ENCODE results near the gene RSPO1. TPM values are rescaled to one million over a fixed set of nuclear protein-coding genes. Genes with fewer than 3 reads are reported as not detected.

Gene RSPO1
- total and polyA plus RNA-seq, 4 donors, result 0.06 to 0.14 (median 0.08) TPM; not detected in 1

DNA sequence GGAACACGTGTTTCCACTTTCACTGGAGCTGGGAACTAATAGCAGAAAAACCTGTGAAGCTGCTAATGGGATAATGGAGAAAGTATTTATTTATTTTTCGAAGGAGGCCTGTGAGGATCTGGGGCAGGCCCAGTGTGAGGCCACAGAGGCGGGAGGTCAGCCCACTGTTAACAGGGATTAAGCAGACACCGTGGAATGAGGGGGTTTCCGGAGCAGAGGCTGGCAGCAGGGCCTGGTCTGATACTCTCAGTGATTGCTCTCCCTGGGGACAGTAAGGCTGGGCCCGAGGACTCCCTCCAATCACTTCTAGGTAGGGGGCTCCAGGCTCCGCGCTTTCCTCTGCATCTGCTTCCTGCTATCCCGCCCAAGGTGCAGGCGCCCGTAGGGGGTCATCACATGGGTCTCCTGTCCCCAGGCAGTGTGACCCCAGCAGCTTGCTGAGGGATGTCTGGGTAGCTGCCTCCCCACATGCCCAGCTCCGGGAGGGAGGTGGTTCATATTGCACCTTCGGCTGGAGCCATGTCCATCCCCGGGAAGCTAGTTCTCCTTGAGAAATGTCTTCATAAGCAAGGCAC, 28.8 kb upstream of the RSPO1 start:
- no peak overlapping the region for H3K4me3 ChIP-seq (ENCODE audit: low read depth in 1 of 3, low read length in 3 of 3)
- no peaks in the 10 kb centered on the region for H3K27me3 ChIP-seq (ENCODE audit: control insufficient read depth in 4 of 4, insufficient read depth in 4 of 4, low read length in 3 of 4)
- no peak overlapping the region for H3K9ac ChIP-seq (ENCODE audit: low read depth in 1 of 2, low read length in 2 of 2)
- no peaks in the 10 kb centered on the region for H3K9me3 ChIP-seq (ENCODE audit: control insufficient read depth in 4 of 4, low read length in 3 of 4)
- TF ChIP-seq SP1 (IDR thresholded peaks at IDR 0.05), result no peak
- no peak for TF ChIP-seq JUND (IDR thresholded peaks at IDR 0.05)
- no peak for TF ChIP-seq HNF4A (conservative IDR thresholded peaks at IDR 0.05)
- TF ChIP-seq, protein P1, sequence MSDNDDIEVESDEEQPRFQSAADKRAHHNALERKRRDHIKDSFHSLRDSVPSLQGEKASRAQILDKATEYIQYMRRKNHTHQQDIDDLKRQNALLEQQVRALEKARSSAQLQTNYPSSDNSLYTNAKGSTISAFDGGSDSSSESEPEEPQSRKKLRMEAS (IDR thresholded peaks at IDR 0.05), result no peak
- TF ChIP-seq, protein P2, sequence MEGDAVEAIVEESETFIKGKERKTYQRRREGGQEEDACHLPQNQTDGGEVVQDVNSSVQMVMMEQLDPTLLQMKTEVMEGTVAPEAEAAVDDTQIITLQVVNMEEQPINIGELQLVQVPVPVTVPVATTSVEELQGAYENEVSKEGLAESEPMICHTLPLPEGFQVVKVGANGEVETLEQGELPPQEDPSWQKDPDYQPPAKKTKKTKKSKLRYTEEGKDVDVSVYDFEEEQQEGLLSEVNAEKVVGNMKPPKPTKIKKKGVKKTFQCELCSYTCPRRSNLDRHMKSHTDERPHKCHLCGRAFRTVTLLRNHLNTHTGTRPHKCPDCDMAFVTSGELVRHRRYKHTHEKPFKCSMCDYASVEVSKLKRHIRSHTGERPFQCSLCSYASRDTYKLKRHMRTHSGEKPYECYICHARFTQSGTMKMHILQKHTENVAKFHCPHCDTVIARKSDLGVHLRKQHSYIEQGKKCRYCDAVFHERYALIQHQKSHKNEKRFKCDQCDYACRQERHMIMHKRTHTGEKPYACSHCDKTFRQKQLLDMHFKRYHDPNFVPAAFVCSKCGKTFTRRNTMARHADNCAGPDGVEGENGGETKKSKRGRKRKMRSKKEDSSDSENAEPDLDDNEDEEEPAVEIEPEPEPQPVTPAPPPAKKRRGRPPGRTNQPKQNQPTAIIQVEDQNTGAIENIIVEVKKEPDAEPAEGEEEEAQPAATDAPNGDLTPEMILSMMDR (IDR thresholded peaks at IDR 0.05; ENCODE audit: low read depth, low read length, missing input control), result no peak
- TF ChIP-seq, protein P3, sequence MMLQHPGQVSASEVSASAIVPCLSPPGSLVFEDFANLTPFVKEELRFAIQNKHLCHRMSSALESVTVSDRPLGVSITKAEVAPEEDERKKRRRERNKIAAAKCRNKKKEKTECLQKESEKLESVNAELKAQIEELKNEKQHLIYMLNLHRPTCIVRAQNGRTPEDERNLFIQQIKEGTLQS (IDR thresholded peaks at IDR 0.05), result no peak
- TF ChIP-seq HNF4G (IDR thresholded peaks at IDR 0.05), result no peak
- no peak for TF ChIP-seq NR2F2 (IDR thresholded peaks at IDR 0.05)
- TF ChIP-seq, protein P4, sequence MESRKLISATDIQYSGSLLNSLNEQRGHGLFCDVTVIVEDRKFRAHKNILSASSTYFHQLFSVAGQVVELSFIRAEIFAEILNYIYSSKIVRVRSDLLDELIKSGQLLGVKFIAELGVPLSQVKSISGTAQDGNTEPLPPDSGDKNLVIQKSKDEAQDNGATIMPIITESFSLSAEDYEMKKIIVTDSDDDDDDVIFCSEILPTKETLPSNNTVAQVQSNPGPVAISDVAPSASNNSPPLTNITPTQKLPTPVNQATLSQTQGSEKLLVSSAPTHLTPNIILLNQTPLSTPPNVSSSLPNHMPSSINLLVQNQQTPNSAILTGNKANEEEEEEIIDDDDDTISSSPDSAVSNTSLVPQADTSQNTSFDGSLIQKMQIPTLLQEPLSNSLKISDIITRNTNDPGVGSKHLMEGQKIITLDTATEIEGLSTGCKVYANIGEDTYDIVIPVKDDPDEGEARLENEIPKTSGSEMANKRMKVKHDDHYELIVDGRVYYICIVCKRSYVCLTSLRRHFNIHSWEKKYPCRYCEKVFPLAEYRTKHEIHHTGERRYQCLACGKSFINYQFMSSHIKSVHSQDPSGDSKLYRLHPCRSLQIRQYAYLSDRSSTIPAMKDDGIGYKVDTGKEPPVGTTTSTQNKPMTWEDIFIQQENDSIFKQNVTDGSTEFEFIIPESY (IDR thresholded peaks at IDR 0.05), result no peak
- TF ChIP-seq RXRA (IDR thresholded peaks at IDR 0.05), result no peak
- no peak for TF ChIP-seq GABPA (IDR thresholded peaks at IDR 0.05 in 1 of 2, conservative IDR thresholded peaks at IDR 0.05 in 1 of 2)
- no peak for TF ChIP-seq EGR1 (IDR thresholded peaks at IDR 0.05; ENCODE audit: low read depth in 2 of 2)
- TF ChIP-seq TAF1 (conservative IDR thresholded peaks at IDR 0.05), result no peak
- no peak for TF ChIP-seq YY1 (IDR thresholded peaks at IDR 0.05)
- TF ChIP-seq, protein P5, sequence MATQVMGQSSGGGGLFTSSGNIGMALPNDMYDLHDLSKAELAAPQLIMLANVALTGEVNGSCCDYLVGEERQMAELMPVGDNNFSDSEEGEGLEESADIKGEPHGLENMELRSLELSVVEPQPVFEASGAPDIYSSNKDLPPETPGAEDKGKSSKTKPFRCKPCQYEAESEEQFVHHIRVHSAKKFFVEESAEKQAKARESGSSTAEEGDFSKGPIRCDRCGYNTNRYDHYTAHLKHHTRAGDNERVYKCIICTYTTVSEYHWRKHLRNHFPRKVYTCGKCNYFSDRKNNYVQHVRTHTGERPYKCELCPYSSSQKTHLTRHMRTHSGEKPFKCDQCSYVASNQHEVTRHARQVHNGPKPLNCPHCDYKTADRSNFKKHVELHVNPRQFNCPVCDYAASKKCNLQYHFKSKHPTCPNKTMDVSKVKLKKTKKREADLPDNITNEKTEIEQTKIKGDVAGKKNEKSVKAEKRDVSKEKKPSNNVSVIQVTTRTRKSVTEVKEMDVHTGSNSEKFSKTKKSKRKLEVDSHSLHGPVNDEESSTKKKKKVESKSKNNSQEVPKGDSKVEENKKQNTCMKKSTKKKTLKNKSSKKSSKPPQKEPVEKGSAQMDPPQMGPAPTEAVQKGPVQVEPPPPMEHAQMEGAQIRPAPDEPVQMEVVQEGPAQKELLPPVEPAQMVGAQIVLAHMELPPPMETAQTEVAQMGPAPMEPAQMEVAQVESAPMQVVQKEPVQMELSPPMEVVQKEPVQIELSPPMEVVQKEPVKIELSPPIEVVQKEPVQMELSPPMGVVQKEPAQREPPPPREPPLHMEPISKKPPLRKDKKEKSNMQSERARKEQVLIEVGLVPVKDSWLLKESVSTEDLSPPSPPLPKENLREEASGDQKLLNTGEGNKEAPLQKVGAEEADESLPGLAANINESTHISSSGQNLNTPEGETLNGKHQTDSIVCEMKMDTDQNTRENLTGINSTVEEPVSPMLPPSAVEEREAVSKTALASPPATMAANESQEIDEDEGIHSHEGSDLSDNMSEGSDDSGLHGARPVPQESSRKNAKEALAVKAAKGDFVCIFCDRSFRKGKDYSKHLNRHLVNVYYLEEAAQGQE (IDR thresholded peaks at IDR 0.05), result no peak
- no peaks in the 10 kb centered on the region for H3K4me1 ChIP-seq (ENCODE audit: control insufficient read depth in 4 of 4, insufficient read depth in 4 of 4, low read length in 3 of 4)
- no peaks in the 10 kb centered on the region for H3K36me3 ChIP-seq (ENCODE audit: control insufficient read depth in 4 of 4, insufficient read depth in 3 of 4, low read depth in 1 of 4, low read length in 3 of 4)
- 54% methylated on average over 14 of the region's 14 CpGs for WGBS
- DNase-seq (ENCODE audit: low spot score), result no peak
- no peak overlapping the region for H3K27ac ChIP-seq (ENCODE audit: low read depth in 1 of 2, low read length in 2 of 2)

Data from liver (tissue), 9 donors.